ENCODE measurements around the gene XRCC3.
A peak's percentile ranks its signal among the peaks of the same experiment; 100 is the strongest.

Gene XRCC3

GRCh38 chr14:103685276-103686211 lies 29.7 kb downstream of the XRCC3 start:
- no peak overlapping the region for H3K4me3 ChIP-seq (replicated peaks in 1 of 2; ENCODE audit: low read depth in 2 of 2, low read length in 2 of 2)
- TF ChIP-seq CTCF (IDR thresholded peaks at IDR 0.05; ENCODE audit: low read depth, low read length), result no peak
- DNase-seq (ENCODE audit: low read depth in 2 of 2), result no peak

GRCh38 chr14:103684871-103685270 lies 30.4 kb downstream of the XRCC3 start:
- TF ChIP-seq CTCF (IDR thresholded peaks at IDR 0.05; ENCODE audit: low read depth, low read length), result no peak
- H3K4me3 ChIP-seq (replicated peaks in 1 of 2; ENCODE audit: low read depth in 2 of 2, low read length in 2 of 2), result no peak overlapping the region
- DNase-seq (ENCODE audit: low read depth in 2 of 2), result no peak

GRCh38 chr14:103684471-103684870 lies 30.8 kb downstream of the XRCC3 start:
- no peak for DNase-seq (ENCODE audit: low read depth in 2 of 2)
- no peak overlapping the region for H3K4me3 ChIP-seq (replicated peaks in 1 of 2; ENCODE audit: low read depth in 2 of 2, low read length in 2 of 2)
- TF ChIP-seq CTCF (IDR thresholded peaks at IDR 0.05; ENCODE audit: low read depth, low read length), result no peak

GRCh38 chr14:103683139-103683538 lies 32.1 kb downstream of the XRCC3 start:
- TF ChIP-seq CTCF (IDR thresholded peaks at IDR 0.05; ENCODE audit: low read depth, low read length), result no peak
- DNase-seq (ENCODE audit: low read depth in 2 of 2), result no peak
- H3K4me3 ChIP-seq (replicated peaks in 1 of 2; ENCODE audit: low read depth in 2 of 2, low read length in 2 of 2), result no peak overlapping the region

GRCh38 chr14:103680491-103681231 lies 34.6 kb downstream of the XRCC3 start:
- no peak for TF ChIP-seq CTCF (IDR thresholded peaks at IDR 0.05; ENCODE audit: low read depth, low read length)
- DNase-seq (ENCODE audit: low read depth in 2 of 2), result no peak
- no peak overlapping the region for H3K4me3 ChIP-seq (replicated peaks in 1 of 2; ENCODE audit: low read depth in 2 of 2, low read length in 2 of 2)

GRCh38 chr14:103679351-103679750 lies 35.9 kb downstream of the XRCC3 start:
- peak; percentile 36 to 42 for DNase-seq (ENCODE audit: low read depth in 2 of 2)
- H3K4me3 ChIP-seq (replicated peaks in 1 of 2; ENCODE audit: low read depth in 2 of 2, low read length in 2 of 2), result no peak overlapping the region
- TF ChIP-seq CTCF (IDR thresholded peaks at IDR 0.05; ENCODE audit: low read depth, low read length), result peak; percentile 35

All from cardiac fibroblast (primary cell).